Measurements from ENCODE around the gene DNAJC12. TPM values are rescaled to one million over a fixed set of nuclear protein-coding genes. Genes with fewer than 3 reads are reported as not detected.

DNAJC12 gene
- total RNA-seq, 1 donor from 2014 or later = 3.0 TPM

DNA sequence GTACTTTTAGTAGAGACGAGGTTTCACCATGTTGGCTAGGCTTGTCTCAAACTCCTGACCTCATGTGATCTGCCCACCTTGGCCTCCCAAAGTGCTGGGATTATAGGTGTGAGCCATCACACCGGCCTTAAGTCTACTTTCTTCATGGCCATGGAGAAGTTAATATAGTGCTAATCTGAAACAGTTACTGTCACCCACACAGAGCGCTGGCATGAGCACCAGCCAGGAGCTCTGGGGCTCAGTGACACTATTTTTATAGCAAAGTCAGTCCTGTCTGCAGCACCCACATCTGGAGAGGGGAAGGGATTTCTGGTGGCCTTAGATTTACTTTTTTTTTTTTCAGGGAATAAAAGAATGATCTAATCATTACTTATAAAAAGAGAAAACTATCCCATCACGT is 21.3 kb downstream of the DNAJC12 start:
- H3K27me3 ChIP-seq (ENCODE audit: control insufficient read depth, insufficient read depth, low read length) = no peaks in the 10 kb centered on the region

DNA sequence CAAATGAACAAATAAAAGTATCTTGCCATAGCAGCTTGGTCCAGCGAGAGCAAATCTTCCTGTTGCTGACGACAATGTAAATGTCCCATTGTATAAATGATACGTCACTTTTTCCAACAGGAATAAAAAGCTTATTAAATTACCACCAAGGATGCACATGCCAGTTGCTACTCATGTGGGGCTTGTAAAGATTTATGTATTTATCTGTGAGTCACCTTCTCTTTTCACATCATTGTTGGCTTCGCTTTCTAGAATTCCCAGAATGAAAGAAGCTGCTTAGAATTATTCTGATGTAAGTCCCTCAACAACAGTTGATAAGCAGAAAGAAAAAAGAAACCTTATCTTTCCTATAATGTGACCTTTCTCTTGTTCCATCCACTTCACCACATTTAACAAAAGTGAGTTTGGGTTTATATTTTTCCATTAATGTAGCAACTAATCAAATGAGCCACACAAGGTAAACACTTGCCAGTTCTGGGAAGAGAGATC is 22.4 kb downstream of the DNAJC12 start:
- H3K36me3 ChIP-seq (ENCODE audit: control insufficient read depth, insufficient read depth, low read length) = no peaks in the 10 kb centered on the region
- DNase-seq (ENCODE audit: low read depth) = no peak
- H3K27me3 ChIP-seq (ENCODE audit: control insufficient read depth, insufficient read depth, low read length) = no peaks in the 10 kb centered on the region
- TF ChIP-seq, protein P1, sequence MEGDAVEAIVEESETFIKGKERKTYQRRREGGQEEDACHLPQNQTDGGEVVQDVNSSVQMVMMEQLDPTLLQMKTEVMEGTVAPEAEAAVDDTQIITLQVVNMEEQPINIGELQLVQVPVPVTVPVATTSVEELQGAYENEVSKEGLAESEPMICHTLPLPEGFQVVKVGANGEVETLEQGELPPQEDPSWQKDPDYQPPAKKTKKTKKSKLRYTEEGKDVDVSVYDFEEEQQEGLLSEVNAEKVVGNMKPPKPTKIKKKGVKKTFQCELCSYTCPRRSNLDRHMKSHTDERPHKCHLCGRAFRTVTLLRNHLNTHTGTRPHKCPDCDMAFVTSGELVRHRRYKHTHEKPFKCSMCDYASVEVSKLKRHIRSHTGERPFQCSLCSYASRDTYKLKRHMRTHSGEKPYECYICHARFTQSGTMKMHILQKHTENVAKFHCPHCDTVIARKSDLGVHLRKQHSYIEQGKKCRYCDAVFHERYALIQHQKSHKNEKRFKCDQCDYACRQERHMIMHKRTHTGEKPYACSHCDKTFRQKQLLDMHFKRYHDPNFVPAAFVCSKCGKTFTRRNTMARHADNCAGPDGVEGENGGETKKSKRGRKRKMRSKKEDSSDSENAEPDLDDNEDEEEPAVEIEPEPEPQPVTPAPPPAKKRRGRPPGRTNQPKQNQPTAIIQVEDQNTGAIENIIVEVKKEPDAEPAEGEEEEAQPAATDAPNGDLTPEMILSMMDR (IDR thresholded peaks at IDR 0.05; ENCODE audit: insufficient read depth, low read length, poor library complexity, severe bottlenecking) = no peak
- H3K4me3 ChIP-seq (ENCODE audit: low read depth, low read length) = no peak overlapping the region

More for the DNA sequence above, 21.3 kb downstream of the DNAJC12 start:
- TF ChIP-seq, protein P1 (IDR thresholded peaks at IDR 0.05; ENCODE audit: insufficient read depth, low read length, poor library complexity, severe bottlenecking) = no peak
- Histone ChIP-seq H3K4me3 (ENCODE audit: low read depth, low read length) (no peak overlapping the region), H3K36me3 (ENCODE audit: control insufficient read depth, insufficient read depth, low read length) (no peaks in the 10 kb centered on the region)
- DNase-seq (ENCODE audit: low read depth) = no peak

DNA sequence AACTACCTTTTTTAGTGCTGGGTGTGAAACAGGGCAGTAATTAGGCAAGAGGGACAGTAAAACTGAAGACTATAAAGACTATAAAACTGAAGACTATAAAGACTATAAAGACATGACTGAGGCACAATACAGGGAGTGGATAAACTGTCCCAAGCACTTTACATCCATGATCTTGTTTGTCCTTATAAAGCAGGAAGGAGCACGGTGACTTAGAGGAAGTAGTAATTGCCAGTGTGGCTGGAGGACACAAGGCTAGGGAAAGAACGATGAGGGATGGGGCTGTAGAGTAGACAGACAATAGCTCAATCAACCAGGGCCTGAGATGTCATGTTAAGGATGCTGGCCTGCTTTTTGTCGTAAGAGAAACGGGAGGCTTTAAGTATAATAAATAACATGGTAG is 26.0 kb downstream of the DNAJC12 start:
- DNase-seq (ENCODE audit: low read depth) = no peak
- Histone ChIP-seq H3K4me3 (ENCODE audit: low read depth, low read length) (no peak overlapping the region), H3K27me3 (ENCODE audit: control insufficient read depth, insufficient read depth, low read length) (no peaks in the 10 kb centered on the region), H3K36me3 (ENCODE audit: control insufficient read depth, insufficient read depth, low read length) (no peaks in the 10 kb centered on the region)
- TF ChIP-seq, protein P1 (IDR thresholded peaks at IDR 0.05; ENCODE audit: insufficient read depth, low read length, poor library complexity, severe bottlenecking) = no peak

DNA sequence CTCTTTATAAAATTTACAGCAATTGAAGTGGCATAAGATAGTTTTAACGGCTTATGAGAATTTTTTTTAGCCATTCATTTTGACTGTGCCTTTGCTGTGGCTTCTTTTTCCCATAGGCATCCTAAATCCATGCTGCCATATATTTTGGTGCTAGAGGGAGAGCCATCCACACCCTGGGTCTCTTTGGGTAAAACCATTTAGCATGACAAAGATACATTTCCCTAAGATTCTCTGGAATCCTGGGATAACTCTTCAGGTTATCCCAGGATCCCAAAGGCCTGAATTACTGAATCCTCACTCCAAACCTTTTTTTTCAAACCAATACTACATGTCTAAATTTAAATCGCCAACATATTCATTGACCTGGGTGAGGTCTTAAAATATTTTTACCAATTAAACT is 28.9 kb downstream of the DNAJC12 start:
- TF ChIP-seq, protein P1 (IDR thresholded peaks at IDR 0.05; ENCODE audit: insufficient read depth, low read length, poor library complexity, severe bottlenecking) = no peak
- H3K36me3 ChIP-seq (ENCODE audit: control insufficient read depth, insufficient read depth, low read length) = no peaks in the 10 kb centered on the region
- no peak overlapping the region for H3K4me3 ChIP-seq (ENCODE audit: low read depth, low read length)
- no peak for DNase-seq (ENCODE audit: low read depth)
- no peaks in the 10 kb centered on the region for H3K27me3 ChIP-seq (ENCODE audit: control insufficient read depth, insufficient read depth, low read length)

DNA sequence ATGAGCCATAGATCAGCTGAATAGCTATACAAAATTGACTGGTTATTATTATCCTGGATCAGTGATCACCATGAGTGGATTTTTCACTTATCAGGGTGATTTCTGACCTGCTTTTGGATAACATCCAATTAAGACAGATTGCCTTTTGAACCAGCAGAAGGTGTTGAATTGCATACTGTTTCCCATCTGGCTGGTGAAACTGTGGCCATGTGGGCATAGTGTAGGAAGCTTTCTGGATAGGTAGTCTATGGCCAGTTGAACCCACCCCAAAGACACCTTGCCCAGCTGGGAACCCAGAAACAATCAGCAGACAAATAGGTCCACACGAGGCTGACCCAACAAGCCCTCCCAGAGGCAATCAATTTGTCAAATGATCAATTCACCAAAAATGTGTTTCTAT is 29.3 kb downstream of the DNAJC12 start:
- no peak for DNase-seq (ENCODE audit: low read depth)
- no peaks in the 10 kb centered on the region for H3K36me3 ChIP-seq (ENCODE audit: control insufficient read depth, insufficient read depth, low read length)
- no peak overlapping the region for H3K4me3 ChIP-seq (ENCODE audit: low read depth, low read length)
- TF ChIP-seq, protein P1 (IDR thresholded peaks at IDR 0.05; ENCODE audit: insufficient read depth, low read length, poor library complexity, severe bottlenecking) = no peak
- H3K27me3 ChIP-seq (ENCODE audit: control insufficient read depth, insufficient read depth, low read length) = no peaks in the 10 kb centered on the region

DNA sequence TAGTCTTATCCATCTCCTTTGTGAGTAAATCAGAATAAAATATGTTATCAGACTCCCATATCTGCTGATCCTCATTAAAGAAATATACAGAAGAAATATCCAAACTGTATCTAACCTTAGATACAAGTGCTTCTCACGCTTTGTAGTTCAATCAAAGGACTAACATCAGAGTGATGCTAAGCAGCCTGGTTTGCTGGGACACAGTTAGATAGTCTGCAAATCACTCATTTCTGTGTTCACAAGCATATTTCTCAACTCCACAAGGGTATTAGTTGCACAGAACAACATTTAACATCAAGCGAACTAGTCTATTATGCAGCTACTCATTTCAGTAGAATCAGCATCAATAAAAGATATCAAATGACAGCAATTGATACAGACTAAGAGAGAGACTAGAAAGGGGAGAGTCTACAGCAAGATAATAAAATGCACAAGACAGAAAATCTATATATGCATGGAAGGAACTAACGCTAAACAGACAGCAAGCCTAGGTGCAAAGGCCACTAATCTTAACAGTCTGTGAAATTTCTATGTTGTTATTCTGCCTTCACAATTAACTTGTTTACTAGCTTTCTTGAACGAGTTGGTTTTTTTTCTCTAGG is 30.0 kb downstream of the DNAJC12 start:
- DNase-seq (ENCODE audit: low read depth) = no peak

More for the DNA sequence above, 30.0 kb downstream of the DNAJC12 start:
- H3K4me3 ChIP-seq (ENCODE audit: low read depth, low read length) = no peak overlapping the region
- no peaks in the 10 kb centered on the region for H3K27me3 ChIP-seq (ENCODE audit: control insufficient read depth, insufficient read depth, low read length)
- TF ChIP-seq, protein P1 (IDR thresholded peaks at IDR 0.05; ENCODE audit: insufficient read depth, low read length, poor library complexity, severe bottlenecking) = no peak
- no peaks in the 10 kb centered on the region for H3K36me3 ChIP-seq (ENCODE audit: control insufficient read depth, insufficient read depth, low read length)

Measured in kidney epithelial cell (primary cell).